ENCODE data around the gene CDC23. TPM values are rescaled to one million over a fixed set of nuclear protein-coding genes. Genes with fewer than 3 reads are reported as not detected.

Gene CDC23
- total and polyA plus RNA-seq, 7 donors, result 7.2 to 15.0 (median 13.4) TPM

DNA sequence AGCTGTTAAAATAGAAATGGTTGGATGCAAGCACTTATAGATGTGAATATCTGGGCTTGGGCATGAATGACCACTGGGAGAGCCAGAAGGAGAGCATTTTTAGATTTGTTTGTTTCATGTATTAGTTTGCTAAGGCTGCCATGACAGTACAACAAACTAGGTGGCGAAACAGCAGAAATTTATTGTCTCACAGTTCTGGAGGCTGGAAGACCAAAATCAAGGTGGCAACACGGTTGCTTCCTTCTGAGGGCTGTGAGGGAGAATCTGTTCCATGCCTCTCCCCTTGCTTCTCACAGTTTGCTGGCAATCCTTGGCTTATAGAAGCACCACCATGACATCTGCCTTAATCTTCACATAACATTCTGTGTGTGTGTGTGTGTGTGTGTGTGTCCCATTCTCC, 20.2 kb upstream of the CDC23 start:
- H3K4me3 ChIP-seq, result no peak overlapping the region
- no peak for ATAC-seq
- H3K4me1 ChIP-seq, result no peaks in the 10 kb centered on the region
- H3K36me3 ChIP-seq (ENCODE audit: insufficient read depth in 1 of 2, low read depth in 1 of 2), result no peaks in the 10 kb centered on the region
- intact Hi-C loops (cut with DNase I), result no loop called here
- H3K27ac ChIP-seq, result no peak overlapping the region
- no peak for TF ChIP-seq CTCF (IDR thresholded peaks at IDR 0.05)
- H3K27me3 ChIP-seq (ENCODE audit: insufficient read depth in 3 of 3, low read length in 2 of 3), result no peaks in the 10 kb centered on the region
- WGBS, 3 donors, result 59 to 74% (median 70%) methylated on average over 2 of the region's 2 CpGs
- no peaks in the 10 kb centered on the region for H3K9me3 ChIP-seq
- no peak for DNase-seq

- ATAC-seq (no peak), DNase-seq (no peak)
- TF ChIP-seq CTCF (IDR thresholded peaks at IDR 0.05), result no peak
- 56 to 57% (median 56%) methylated on average over 7 of the region's 7 CpGs for WGBS, 3 donors
- Histone ChIP-seq H3K27me3 (ENCODE audit: insufficient read depth in 3 of 3, low read length in 2 of 3) (no peaks in the 10 kb centered on the region), H3K9me3 (no peaks in the 10 kb centered on the region), H3K36me3 (ENCODE audit: insufficient read depth in 1 of 2, low read depth in 1 of 2) (no peaks in the 10 kb centered on the region), H3K4me3 (no peak overlapping the region), H3K4me1 (no peaks in the 10 kb centered on the region), H3K27ac (no peak overlapping the region)
- intact Hi-C loops (cut with DNase I), result no loop called here
These were observed 18.0 kb upstream of the CDC23 start for GRCh38 chr5:138230981-138231589.

GRCh38 chr5:138230261-138230660, 17.1 kb upstream of the CDC23 start:
- H3K36me3 ChIP-seq (ENCODE audit: insufficient read depth in 1 of 2, low read depth in 1 of 2), result no peaks in the 10 kb centered on the region
- no peaks in the 10 kb centered on the region for H3K9me3 ChIP-seq
- no peaks in the 10 kb centered on the region for H3K4me1 ChIP-seq
- no peak overlapping the region for H3K4me3 ChIP-seq
- no peak overlapping the region for H3K27ac ChIP-seq
- H3K27me3 ChIP-seq (ENCODE audit: insufficient read depth in 3 of 3, low read length in 2 of 3), result no peaks in the 10 kb centered on the region
- DNase-seq (no peak), ATAC-seq (no peak)
- intact Hi-C loops (cut with DNase I), result no loop called here
- no peak for TF ChIP-seq CTCF (IDR thresholded peaks at IDR 0.05)

DNA sequence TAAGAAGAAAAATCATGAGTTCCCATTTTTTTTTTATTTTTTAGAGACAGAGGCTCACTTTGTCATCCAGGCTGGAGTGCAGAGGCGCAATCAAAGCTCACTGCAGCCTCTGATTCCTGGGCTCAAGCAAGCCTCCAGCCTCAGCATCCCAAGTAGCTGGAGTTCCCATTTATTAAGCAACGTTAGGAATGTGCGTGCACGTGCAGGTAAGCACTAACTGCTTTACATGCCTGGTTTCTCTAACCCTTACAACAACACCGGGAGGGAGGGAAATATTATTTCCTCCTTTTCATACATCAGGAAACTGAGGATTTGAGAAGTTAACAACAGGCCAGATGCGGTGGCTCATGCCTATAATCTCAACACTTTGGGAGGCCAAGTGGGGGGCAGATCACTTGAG, 16.3 kb upstream of the CDC23 start:
- H3K27me3 ChIP-seq (ENCODE audit: insufficient read depth in 3 of 3, low read length in 2 of 3), result no peaks in the 10 kb centered on the region
- DNase-seq, result no peak
- intact Hi-C loops (cut with DNase I), result loop anchor here (10.0 kb wide), 3 partner anchors 175 to 265 kb away; no protein-coding TSS in a partner anchor
- no peak for ATAC-seq
- WGBS, 3 donors, result 69 to 81% (median 72%) methylated on average over 6 of the region's 6 CpGs
- TF ChIP-seq CTCF (IDR thresholded peaks at IDR 0.05), result no peak
- H3K4me3 ChIP-seq, result no peak overlapping the region
- no peaks in the 10 kb centered on the region for H3K9me3 ChIP-seq
- H3K4me1 ChIP-seq, result no peaks in the 10 kb centered on the region
- no peak overlapping the region for H3K27ac ChIP-seq
- H3K36me3 ChIP-seq (ENCODE audit: insufficient read depth in 1 of 2, low read depth in 1 of 2), result no peaks in the 10 kb centered on the region

DNA sequence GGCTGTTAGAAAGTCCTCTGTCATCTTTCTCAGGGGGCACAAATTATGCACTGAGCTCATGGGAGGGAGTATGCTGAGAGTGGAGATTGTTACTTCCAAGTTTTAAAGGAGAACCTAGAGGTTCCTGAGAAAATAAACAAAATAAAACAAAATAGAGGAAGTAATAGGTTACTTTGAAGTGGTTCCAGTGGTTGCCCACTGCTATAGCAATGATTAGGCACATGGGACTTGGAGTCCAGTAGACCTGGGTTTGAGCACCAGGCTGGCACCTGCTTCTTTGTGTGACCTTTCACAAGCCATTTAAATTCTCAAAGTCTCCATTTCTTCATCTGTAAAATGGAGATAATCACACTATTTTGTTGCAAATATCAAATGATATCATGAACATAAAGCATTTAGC, 13.8 kb upstream of the CDC23 start:
- no peak for TF ChIP-seq CTCF (IDR thresholded peaks at IDR 0.05)
- no peak overlapping the region for H3K4me3 ChIP-seq
- intact Hi-C loops (cut with DNase I), result loop anchor here (10.0 kb wide), 3 partner anchors 178 to 268 kb away; no protein-coding TSS in a partner anchor
- ATAC-seq (no peak), DNase-seq (no peak)
- H3K27me3 ChIP-seq (ENCODE audit: insufficient read depth in 3 of 3, low read length in 2 of 3), result no peaks in the 10 kb centered on the region
- H3K9me3 ChIP-seq, result no peaks in the 10 kb centered on the region
- no peaks in the 10 kb centered on the region for H3K36me3 ChIP-seq (ENCODE audit: insufficient read depth in 1 of 2, low read depth in 1 of 2)
- H3K4me1 ChIP-seq, result no peaks in the 10 kb centered on the region
- no peak overlapping the region for H3K27ac ChIP-seq

All from psoas muscle (tissue), 8 donors.